ENCODE results near the gene RAB22A. TPM values are rescaled to one million over a fixed set of nuclear protein-coding genes. Genes with fewer than 3 reads are reported as not detected.

The RAB22A gene
- total and polyA plus RNA-seq, 9 of the 15 experiments (the other 6 are each of a cell fraction or from before 2014, with no cell fraction given): 1.1 to 8.0 (median 6.7) TPM

GRCh38 chr20:58374027-58374850, 64.7 kb downstream of the RAB22A start (continued):
- TF ChIP-seq ZNF449 (CRISPR knock-in tag; IDR thresholded peaks at IDR 0.05) (no peak), BACH1 (tag; IDR thresholded peaks at IDR 0.05) (no peak; the same call in 1 of the 2 replicates), ZBED1 (IDR thresholded peaks at IDR 0.05) (no peak), FOXO4 (CRISPR knock-in tag; IDR thresholded peaks at IDR 0.05) (no peak), NR4A1 (CRISPR knock-in tag; IDR thresholded peaks at IDR 0.05) (no peak), NR4A1 (tag; IDR thresholded peaks at IDR 0.05) (no peak), CREB1 (IDR thresholded peaks at IDR 0.05) (no peak), CREB1 (CRISPR knock-in tag; IDR thresholded peaks at IDR 0.05) (no peak), ZFX (CRISPR knock-in tag; IDR thresholded peaks at IDR 0.05) (no peak), TSC22D4 (tag; IDR thresholded peaks at IDR 0.05) (no peak), MXI1 (IDR thresholded peaks at IDR 0.05; ENCODE audit: low read depth, low read length) (no peak), ZNF253 (CRISPR knock-in tag; conservative IDR thresholded peaks at IDR 0.05) (no peak), CREM (IDR thresholded peaks at IDR 0.05; ENCODE audit: low read depth) (0 out of 2 replicates have a peak, but pooled peaks have one; percentile 24), TEAD4 (IDR thresholded peaks at IDR 0.05; ENCODE audit: low read length) (peak; percentile 62), TEAD4 (CRISPR knock-in tag; IDR thresholded peaks at IDR 0.05; ENCODE audit: borderline replicate concordance) (no peak), TCF3 (CRISPR knock-in tag; IDR thresholded peaks at IDR 0.05) (peak; percentile 80), SRSF3 (IDR thresholded peaks at IDR 0.05; ENCODE audit: insufficient read depth, low read length) (no peak), FIP1L1 (IDR thresholded peaks at IDR 0.05; ENCODE audit: low read depth, low read length, poor library complexity, severe bottlenecking) (no peak), ZNF121 (CRISPR knock-in tag; conservative IDR thresholded peaks at IDR 0.05) (no peak), ZNF696 (CRISPR knock-in tag; conservative IDR thresholded peaks at IDR 0.05) (no peak), HDAC1 (IDR thresholded peaks at IDR 0.05) (peak in 1 of 2 experiments; percentile 19; a peak in 1 of 4 replicates), HDGF (IDR thresholded peaks at IDR 0.05) (no peak), CCNT2 (IDR thresholded peaks at IDR 0.05; ENCODE audit: borderline replicate concordance, extremely low read depth, insufficient read length, low read depth, low read length) (no peak), MCM5 (IDR thresholded peaks at IDR 0.05; ENCODE audit: low read depth) (no peak), TAL1 (IDR thresholded peaks at IDR 0.05) (peak; percentile 42), MTA3 (IDR thresholded peaks at IDR 0.05; ENCODE audit: borderline replicate concordance) (no peak; the same call in 1 of the 2 replicates), EP400 (IDR thresholded peaks at IDR 0.05) (0 out of 2 replicates have a peak, but pooled peaks have one; percentile 18), HNRNPUL1 (IDR thresholded peaks at IDR 0.05; ENCODE audit: low read length) (no peak), ZC3H4 (CRISPR knock-in tag; IDR thresholded peaks at IDR 0.05; ENCODE audit: borderline replicate concordance) (no peak)
